IPS-NIHi11 (cell line): ENCODE measurements around the gene CORO2A.

ENCODE experiments used
- DNase-seq: peaks from one replicate; pipeline ENCODE4 v3.0.0; 2012; ENCODE audit warnings: mixed read lengths, low spot score

The CORO2A gene

DNA sequence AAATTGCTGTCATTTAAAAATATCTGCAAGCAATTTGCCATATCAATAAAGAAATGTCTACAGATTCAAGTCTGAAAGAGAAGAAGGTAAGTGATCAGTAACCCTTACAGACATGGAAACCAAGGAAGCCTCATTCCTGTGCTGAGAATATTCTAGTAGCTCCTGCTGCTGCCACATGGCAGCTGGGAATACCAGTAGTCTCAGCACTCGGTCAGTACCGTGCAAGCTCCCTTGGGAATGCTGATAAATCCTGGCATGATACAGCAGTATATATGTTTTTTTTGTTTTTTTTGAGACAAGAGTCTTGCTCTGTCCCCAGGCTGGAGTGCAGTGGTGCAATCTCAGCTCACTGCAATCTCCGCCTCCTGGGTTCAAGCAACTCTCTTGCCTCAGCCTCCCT, 108.0 kb downstream of the CORO2A start:
- no peak for DNase-seq

DNA sequence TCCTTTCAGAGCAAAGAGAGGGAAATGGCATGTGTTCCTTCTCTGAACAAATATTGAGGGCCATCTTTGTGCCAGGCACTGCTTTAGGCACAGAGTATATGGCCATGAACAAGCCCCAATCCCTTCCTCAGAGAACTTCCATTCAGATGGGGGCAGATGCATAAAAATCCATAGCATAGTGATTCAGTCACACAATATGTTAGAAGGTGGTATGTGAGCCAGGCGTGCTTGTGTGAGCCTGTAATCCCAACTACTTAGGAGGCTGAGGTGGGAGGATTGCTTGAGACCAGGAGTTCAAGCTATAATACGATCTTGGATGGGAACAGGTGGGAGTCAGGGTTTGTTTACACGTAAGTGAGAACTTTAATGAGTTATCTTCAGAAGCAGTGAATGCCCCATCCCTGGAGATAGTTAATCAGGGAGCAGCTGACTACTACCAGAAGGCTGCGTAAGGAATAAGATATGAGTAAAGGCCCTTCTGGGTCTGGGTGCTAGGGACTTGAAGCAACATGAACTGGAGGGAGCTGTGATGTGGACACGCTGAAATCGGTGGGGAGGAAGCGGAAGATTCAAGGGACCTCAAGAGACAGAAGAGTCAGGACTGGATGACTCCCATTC, 108.8 kb downstream of the CORO2A start:
- no peak for DNase-seq

DNA sequence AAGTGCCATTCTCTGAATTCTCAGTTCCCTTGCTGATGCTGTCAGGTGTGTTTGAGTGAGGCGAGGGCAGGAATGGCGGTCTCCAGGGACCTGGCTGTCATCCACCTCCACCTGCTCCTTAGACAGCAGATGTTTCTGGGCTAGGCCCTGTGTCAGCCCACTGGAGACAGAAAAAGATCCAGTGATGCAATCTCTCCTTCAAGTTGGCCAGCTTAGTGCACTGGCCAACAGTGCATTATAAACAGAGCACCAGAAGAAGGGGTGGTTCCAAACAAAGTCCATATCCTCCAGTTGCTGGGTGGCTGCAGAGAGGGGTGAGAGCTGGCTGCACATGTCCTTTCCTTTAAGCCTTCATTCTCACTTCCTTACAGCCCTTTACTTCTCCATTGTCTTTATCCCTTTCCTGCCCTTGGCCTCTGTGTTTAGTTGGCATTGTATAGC, 109.4 kb downstream of the CORO2A start:
- DNase-seq, result no peak

DNA sequence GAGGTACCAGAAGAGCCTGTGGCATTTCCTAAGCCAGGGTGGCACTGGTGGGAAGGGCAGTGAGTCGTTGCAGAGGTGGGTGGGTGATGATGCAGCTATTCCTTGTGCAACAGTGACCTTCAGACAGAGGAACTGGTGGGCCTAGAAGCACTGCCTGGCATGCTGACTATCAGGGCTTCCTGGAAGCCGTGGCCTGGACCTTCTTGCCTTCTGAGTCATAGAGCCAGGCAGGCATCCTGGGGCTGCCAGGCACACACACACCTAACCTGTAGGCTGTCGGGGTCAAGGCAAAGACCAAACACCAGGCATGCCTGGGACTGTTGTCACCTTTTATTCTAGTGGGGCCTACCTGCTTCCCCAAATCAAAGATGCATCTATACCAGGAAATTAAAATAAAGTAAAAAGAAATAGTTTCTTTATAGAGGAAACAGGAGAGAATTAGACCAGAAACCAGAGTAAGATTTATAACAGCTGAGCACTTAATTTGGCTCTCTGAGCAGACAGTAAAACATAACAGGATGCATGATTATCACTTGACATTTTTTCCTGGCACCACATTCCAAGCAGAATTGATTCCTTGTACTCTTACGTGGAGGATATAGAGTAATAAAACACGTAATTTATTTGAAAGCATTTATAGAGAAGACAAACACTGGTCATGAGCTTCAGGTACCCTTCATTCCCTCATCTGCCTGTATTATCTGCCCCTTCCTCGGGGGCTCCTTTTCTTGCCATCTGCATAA, 110.8 kb downstream of the CORO2A start:
- DNase-seq, result no peak

DNA sequence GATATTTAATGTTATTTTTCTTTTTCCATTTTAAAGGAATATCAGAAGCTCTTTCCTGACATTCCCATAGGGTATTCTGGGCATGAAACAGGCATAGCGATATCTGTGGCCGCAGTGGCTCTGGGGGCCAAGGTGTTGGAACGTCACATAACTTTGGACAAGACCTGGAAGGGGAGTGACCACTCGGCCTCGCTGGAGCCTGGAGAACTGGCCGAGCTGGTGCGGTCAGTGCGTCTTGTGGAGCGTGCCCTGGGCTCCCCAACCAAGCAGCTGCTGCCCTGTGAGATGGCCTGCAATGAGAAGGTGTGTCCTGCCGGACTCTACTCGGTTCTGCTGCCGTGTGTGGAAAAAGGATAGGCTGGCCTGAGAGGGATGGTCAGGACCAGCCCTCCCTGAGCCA, 111.7 kb downstream of the CORO2A start:
- DNase-seq, result no peak

DNA sequence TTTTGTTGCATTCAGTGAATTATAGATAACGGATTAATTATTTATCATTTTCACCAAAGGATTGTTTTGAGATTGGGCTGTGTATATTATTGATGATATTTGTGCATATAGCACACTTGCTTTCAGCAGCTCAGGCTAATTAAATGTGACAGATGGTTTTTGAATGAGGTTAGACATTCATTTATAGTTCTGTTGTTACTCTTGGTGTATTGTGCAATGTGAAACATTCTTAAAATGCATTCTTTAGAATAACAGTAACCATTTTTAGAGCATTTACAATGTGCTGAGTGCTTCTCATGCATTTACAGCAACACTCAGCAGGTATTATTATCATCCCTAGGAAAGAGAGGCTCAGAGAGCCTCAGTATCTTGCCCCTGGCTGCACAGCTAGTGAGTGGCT, 112.1 kb downstream of the CORO2A start:
- no peak for DNase-seq

DNA sequence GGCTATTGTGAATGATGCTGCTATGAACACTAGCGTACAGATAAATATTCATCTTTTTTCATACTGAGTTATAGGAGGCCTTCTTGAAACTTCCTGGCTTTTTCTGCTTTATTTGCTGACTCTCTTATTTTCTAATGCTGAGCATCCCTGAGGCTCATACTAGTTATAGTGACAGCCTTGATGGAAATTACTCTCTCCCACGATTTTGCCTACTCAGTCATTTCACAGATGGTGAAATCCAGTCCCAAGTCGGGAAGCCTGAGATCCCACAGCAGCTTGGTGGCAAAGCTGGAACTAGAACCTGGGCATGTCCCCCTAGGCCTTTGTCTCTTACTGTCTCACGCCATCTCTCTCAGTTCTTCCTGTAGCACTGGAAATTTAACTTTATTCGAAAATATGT, 113.5 kb downstream of the CORO2A start:
- no peak for DNase-seq

DNA sequence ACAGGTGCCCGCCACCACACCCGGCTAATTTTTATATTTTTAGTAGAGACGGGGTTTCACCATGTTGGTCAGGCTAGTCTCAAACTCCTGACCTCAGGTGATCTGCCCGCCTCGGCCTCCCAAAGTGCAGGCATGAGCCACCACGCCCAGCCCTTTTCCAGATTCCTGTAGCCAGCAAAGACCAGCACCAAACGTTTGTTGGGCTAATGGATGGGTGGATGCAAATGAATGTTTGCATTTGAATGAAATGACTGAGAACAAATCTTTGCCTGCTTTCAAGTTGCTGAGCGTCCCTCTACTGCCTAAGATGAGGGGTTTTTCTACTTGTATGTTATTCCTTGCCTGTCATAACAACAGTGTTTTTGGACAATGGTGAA, 115.9 kb downstream of the CORO2A start:
- peak; percentile 37 for DNase-seq

DNA sequence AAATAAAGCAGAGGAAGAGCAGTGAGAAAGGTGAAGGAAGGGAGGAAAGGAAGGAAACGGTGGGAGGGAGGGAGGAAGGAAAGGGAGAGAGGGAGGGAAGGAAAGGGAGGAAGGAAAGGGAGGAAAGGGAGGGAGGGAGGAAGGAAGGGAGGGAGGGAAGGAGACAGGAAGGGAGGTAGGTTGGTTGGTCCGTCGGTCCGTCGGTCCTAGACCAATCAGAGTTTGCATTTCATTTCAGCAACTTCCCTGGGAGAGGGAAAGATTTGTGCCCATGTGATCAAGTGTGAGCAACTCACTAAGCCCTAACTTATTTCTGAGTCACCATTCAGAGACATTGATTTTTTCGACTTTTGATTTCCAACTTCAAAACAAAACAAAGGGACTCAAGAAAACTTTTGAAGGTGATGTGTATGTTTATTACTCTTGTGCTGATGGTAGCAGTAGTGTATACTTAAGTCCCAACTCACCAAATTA, 117.1 kb downstream of the CORO2A start:
- no peak for DNase-seq

DNA sequence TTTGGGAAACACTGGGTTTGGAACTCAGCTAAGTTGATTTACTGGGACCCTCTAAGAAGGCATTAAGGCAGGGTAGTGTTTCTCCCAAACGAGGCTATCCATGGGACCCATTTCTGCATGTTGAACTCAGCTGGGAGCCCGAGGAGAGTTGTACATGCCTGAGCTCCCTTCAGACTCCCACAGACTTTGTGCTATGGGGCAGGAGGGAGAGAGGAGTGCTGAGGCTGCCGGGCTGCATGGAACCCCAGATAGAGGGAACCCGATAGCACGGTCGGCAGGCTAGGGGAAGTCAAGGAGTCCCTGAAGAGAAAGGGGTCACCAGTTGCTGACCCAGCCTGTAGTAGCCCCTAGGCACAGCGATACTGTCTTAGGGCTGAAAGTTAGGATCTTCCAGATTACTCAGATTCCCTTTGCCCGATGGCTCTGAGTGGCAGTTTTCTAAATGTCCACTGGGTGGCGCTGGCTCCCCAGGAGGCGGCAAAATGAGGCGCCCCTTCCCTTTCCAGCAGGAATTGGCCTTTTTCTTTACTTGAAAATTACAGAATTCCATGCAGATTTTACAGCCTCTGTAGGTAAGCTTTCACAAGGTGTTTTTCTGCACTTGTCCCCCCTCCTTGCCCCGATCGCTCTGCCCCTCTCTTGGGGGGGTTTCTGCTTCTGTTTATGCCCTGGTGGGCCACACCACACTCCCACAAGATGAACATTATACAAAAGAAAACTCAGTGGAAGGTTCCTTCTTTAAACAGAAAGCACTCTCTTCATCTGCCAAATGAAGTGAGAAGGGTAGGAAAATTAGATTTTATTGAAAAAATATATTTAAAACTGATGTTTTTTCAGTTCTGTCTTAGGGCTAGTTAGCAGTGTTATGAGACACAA, 118.1 kb downstream of the CORO2A start:
- peak; percentile 80 for DNase-seq

DNA sequence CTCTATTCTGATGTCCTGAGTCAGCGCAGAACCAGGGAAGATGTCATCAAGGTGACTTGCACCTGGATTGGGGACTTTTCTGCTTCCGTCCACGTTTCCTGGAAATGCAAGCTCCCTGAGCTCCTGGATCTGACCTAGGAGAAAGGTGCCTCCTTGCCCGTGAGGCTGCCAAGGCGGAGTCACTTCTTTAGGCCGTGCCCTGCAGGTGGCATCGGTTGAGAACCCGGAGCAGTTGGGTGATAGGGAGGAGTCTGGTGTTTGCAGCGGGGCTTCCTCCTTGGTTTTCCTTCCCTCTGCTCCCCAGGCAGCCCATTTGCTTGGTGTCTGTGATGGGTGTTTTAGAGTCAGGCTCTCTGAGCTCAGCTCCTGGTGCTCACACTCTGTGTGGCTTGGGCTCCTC, 120.7 kb downstream of the CORO2A start:
- no peak for DNase-seq
